HG03342 (cell line): Measurements from ENCODE around the gene TNNC1.

Experiments
- ATAC-seq: cut with Tn5 transposase; IDR thresholded peaks from one replicate; pipeline ENCODE4 v1.9.1; 2021; ENCODE audit warnings: mild to moderate bottlenecking, moderate library complexity; ENCODE audit not compliant: unreplicated experiment

The TNNC1 gene

DNA sequence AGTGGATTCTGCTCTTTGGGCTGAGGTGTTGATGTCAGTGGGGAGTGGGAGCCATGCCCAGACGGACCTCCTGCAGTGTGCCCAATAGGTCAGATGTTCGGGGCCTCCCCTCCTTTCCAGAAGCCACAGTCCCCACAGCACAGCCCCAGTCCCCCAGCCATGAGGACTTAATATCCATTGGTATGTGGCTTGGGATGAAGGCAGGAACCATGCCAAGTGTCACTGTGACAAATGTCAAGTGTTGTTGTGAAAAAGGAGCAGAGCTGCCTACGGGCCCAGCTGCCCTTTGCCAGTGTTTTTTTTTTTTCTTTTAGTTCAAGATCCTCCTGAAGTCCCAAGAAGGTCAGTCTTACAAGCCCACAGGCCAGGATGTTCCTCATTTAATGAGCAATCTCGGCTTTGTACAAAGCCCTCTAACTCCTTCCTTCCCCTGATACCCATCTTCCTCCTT, 21.1 kb downstream of the TNNC1 start:
- ATAC-seq, result no peak

DNA sequence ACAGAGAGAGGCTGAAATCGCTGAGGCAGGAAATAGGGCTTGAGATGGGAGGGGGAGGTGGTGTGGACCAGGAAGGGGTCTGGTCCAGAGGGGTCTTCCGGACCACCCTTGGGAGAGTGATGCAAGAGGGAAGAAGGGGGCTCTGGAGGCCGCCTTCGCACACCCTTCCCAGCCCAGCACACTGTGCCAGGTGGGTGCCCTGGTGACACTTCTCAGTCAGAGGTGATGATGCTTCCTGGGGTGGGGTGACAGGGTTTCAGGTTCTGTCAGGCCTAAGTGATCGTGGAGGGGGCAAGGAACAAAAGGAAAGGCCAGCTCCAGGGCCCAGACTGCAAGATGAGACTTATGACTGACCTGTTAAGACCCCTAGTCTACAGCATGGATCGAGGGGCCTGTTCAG, 21.6 kb downstream of the TNNC1 start:
- ATAC-seq, result no peak

DNA sequence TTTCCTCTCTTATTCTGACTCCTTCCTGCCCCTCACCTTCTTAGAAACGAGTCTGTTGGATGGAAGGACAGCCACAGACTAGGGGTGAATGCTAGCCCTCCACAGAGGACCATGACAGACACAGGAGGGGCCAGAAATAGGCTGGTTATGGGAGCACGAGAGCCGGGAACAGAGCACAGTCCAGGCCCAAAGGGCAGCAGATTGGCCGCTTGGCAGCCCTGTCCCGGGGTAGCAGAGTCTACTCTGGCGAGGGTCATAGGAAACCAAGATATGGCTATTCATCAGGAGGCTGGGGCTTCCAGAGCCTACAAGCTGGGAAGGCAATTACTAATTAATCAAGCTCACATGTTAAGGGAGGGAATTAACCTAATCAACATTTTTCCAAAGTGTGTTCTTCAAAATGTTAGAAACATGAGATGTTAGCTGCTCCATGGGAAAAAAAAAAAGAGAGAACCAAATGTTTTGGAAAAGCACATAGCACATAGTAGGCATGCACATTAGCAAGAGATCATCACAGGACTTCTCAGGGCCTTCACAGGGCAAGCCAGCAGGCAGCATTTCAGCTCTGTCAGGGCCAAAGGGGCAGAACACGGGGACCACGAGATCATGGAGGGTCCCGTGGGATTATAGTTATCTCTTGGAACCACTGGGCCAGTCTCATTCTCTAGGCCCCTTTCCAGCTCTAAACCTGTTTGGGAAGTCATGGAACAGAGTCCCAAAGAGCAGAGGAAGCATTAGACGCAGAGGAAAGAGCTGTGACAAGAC, 22.2 kb downstream of the TNNC1 start:
- no peak for ATAC-seq

DNA sequence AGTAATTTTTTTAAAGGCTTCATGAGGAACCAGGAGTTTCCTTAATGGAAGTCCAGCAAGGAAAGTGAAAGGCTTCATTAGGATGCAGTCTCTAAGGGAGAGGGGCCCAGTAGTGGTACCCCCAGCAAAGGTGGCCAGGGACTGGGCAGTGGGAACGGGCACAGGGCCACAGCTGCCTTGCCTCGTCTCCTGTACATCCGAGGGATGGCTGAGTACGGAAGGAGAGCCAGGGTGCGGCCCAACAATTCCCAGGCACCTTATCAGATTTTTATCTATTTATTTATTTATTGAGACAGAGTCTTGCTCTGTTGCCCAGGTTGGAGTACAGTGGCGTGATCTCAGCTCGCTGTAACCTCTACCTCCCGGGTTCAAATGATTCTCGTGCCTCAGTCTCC, 23.4 kb downstream of the TNNC1 start:
- ATAC-seq, result no peak

DNA sequence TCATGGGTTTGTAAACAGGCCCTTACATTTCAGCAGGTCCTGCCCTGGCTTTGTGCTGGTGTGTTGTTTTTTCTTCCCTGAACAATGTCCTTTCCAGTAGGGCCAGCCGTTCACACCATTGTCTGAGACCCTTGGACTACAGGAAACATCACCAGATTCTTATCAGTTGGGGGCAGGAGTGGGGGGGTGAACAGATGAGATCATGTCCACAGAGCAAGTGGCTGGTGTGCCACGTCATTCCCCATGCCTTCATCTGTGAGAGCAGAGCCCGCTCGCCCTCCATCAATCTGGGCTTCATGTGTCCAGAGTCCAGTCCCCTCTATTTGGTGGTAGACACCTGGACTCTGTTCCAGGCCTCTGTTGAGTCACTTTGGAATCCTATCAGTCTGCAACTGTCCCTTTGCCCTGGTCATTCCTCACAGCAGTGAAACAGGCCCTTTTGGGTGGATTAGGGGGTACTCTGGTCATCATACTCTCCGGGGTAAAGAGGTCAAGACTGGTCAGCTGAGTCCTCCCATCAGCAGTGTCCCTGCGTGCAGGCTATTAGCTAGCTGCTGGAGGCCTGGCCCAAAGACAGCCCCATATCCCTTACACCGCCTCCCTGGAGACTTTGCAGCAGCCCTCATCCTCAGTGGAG, 23.9 kb downstream of the TNNC1 start:
- no peak for ATAC-seq

DNA sequence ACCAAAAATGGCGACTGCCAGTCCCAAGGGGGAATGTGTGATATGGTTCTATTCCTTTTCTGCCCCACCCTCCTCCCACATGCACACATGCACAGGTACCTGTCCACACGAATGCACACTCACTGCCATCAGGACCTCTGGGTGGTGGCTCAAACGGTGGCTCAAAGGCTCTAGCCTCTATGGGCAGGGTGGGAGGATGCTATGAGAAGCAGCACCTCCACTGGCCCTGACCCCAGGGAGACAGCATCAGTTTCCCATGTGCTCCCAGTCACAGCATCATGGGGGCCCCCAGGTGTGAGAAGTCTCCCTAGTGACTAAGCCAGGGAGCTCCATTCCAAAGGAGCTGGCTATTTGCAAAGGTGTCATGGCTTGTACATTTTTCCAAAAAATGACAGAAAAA, 24.8 kb downstream of the TNNC1 start:
- ATAC-seq, result no peak

DNA sequence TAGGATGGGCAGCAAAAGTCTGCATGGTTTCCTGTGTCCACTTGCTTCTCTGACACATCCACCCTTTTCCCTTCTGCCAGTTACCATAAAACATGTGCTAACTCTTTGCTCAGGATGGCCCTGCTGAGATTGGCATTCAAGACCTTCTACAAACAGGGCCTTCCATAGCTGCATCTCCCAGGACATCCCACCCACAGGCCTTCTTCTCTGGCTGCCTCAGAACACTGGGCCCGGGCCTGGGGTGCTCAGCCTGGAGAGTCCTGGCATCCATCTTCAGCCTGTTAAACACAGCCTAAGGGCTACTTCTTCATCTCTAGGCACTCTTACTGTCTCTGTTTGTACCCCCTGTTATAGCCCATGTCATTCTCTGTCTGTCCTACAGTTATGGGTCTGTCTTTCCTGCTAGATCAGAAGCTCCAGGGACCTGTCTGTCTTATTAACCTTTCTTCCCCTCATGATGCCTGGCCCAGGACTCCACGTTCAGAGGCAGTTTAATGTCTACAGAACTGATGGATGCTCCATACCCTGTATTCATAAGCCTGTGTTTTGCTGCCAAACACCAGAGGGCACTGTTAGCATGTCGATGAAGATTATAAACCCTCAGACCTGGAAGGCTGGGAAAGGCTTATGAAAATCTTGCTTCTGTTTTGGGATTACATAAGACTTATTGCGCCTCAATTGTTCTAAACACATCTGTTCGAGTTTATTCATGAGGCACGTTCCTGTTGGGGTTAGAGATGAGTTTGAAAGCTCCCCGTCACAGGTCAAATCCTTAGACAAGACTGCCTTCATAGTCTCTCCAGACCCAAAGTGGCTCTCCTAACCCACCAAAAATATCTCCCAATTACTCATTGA, 25.5 kb downstream of the TNNC1 start:
- no peak for ATAC-seq

DNA sequence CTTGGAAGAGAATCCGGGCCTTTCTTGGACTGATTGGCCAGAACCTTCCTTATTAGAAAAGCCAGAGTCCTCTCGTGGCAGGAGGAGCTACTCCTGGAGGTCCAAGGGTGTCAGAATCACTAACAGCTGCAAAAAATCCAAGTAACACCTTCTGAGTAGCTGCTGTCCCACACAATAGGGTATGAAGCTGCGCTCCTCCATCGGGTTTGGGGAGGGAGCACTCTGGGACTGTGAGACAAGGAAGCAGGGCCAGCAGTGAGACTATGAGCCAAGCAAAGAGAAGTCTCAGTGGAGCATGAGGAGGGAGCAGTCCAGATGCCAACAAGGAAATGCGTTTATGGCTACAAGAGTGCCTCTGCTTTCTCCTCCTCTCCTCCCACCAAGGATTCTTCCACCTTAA, 30.7 kb downstream of the TNNC1 start:
- no peak for ATAC-seq

DNA sequence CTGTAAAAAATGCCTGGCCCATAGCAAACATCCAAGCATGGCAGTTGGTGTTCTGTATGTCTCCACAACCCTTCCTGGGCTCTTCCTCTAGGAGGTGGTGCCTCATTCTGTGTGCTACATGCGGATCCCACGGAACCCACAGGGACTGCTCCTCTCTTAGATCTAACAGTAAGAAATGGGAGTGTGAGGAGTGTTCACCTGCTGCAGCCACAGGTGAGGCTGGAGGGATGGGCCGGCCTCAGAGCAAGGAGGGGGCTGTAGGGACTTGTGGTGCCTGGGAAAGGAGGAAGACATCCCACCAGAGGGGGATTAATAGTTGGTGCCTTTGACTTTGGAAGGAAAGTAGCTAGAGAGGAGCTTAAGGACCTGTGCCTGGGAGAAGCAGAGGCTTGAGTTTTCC, 31.2 kb downstream of the TNNC1 start:
- ATAC-seq, result no peak

DNA sequence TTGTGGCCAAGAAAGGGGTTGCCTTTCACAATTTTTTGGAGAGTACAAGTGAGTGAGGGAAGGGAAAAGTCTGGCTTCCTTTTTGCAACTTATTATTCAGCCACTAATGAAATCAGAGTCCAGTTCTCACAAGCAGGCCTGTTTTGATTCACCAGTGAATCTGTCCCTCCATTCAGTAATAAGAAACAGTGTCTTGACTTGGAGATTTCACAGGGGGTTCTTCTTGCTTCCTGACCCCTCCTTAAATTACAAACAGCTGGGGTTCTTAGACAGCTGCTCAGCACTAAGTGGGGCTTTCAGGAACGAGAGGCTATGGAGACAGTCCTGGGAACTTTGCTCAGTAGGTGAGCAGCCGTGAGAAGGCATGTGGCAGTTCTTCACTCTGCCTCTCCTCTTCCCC, 33.5 kb downstream of the TNNC1 start:
- no peak for ATAC-seq

DNA sequence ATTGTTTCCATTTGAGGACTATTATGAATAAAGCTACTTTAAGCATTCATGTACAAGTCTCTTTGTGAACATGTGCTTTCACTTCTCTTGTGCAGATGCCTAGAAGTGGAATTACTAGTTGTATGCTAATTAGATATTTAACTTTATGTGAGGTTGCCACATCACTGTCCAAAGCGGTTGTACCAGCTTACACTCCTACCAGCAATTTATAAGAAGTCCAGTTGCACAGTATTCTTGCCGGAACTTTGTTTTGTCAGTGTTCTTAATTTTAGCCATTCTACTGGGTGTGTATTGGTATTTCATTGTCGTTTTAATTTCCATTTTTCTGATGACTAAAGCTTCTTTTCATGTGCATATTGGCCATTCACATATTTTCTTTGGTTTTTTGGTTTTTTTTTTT, 38.0 kb downstream of the TNNC1 start:
- ATAC-seq, result no peak

DNA sequence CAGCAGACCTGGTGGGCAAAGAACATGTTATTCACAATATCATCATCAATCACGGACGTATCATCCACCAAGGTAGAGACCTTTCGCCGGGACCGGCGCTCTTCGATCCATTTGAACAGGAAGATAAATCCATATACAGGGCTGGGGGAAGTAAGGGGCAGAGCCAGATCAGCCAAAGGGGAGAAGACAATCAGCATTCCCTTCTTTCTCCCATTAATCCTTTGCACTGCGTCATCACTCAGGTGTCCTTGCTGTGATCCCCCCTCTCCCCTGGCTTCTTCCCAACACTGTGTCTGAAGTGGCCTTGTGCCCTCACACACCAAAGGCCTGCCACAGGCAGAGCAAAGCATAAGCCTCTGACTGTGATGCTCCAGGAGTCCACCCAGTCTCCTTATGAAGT, 45.4 kb downstream of the TNNC1 start:
- no peak for ATAC-seq

DNA sequence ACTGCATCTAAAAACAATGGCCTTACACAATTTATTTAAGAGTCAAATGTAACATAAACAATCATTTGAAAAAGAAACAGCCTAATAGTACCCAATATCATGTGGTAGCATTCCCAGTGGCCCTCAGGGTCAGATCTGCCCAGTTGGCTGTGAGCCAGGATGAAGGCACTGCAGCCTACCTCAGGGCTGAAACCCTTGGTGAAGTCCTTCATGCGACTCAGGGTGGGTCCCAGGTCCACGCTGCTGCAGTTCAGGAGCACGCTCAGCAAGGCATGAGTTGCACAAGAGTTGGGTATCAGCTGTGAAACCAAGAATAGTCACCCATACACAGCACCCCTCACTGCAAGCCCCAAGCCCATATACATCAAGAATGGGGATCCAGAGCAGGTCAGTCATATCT, 46.1 kb downstream of the TNNC1 start:
- ATAC-seq, result no peak

DNA sequence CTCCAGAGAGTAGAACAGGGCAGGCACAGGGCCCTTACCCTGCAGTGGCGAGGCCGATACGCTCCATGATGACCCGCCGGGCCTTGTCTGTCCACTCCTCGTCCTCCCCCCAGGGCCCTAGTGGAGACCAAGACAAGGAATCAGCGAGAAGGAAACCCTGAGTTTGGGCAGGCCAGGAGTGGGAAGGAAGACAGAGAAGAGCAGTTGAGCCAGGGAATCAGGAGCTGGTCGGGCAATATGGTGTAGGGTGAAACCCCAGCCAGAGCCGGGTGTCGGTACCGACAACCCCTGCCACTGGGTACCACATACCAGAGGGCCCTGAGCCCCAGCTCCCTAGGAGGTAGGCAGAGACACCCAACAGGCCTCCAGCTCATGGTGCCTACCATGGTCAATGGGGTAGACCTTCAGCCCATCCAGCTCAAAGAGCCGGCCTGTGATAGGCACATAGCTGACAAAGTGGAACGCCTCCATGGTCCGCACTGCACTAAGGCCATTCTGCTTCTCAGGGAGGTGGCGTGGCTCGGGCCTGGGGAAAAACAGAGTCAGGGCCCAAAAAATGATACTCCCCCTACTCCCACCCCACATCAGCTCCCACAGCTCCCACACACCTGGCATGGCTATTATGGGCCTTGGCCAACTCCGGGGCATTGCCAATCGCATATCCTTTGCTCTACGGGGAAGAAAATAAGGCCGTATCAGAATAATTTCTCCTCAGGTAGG, 46.9 kb downstream of the TNNC1 start:
- no peak for ATAC-seq

DNA sequence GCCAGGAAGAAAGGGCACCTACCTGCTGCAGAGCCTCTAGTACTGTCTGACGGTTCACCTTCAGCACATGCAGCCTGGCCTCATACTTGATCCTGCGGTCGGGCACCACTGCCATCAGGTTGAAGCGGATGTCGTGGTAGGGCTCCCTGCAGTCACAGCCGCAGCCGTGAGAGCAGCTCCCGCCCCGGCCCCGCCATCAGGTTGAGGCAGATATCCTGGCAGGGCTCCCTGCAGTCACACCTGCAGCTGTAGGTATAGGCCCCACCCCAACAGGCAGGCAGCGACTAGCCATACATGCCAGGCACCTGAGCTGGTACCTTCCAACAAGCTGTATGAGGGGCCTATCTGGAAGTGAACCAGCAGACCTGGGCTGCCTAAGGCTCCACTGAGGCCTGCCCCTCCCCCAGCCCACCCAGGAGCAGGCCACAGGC, 47.6 kb downstream of the TNNC1 start:
- no peak for ATAC-seq

DNA sequence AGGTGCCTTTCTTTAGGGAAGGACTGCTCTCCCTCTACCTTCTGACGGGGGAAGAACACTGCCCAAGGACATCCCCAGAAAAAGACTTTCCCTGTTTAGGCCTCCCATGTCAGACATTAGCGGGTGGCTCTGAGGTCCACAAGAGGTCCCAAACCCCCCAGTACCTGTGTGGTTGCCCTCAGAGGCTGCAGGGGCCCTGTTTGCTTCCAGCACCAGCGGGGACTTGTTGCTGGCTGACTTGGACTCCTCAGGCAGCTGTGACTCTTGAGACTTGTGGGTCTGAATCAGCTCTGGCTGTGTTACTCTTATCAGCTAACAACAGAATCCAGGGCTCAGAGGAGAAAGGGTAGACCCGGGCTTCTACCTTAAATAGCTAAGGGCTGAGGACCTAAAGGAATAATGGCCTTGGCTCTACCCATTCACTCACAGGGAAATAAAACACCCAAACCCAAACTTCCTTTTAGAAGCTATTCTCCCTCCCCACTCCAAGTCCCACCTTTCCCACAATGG, 48.2 kb downstream of the TNNC1 start:
- no peak for ATAC-seq

DNA sequence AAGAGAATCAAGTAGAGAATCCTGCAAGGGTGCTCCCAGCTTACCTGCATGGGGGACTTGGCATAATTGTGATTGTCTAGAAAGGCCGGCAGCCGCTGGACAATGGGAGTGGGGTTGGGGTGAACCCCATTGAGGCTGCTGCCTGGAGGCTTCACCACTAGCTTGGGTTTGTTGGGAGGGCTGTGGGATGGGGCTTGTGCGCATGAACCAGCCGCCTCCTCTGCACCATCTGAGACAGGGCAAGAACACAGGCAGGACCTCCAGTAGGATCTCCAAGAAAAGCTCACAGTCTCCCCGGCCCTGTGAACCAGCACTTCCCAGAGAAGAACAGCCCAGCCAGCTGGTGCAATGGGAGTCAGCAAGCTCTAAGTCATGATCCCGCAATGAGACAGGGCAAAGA, 48.8 kb downstream of the TNNC1 start:
- ATAC-seq, result no peak

DNA sequence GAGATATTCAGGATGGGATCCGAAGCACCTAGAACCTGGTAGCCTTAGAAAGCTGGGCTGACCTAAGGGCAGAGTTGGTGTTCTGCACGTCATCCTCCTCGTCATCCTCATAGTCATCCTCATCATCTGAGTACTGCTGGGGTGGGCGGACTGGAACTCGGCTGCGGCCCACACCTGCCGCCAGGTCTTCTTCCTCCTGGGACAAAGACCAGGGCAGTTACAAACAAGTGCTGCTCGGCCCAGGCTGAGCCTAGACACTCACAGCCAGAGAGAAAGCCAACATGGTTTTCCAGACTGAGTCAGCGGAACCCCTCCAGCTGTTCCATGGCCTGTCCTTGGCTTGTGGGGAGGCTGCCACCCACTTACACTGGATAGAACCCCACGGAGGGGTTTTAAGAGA, 49.5 kb downstream of the TNNC1 start:
- ATAC-seq, result no peak

DNA sequence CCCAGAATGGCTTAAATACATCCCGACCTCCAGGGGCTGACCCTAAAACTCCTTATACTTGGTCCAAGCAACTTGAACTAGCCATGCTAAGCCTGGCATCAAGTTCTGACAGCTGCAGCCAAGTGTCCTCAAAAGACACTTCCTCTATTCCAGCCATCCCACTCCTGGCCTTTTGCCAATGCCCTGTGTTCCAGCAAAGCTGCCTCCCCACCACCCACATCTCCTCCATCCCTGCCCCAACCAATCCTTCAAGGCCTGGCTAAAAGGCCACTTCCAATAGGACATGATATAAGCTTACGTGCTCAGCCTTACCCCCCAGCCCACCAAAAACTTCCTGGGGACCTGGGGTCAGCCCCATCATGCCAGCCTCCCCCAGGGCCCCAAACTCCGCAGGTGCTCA, 49.9 kb downstream of the TNNC1 start:
- ATAC-seq, result no peak

DNA sequence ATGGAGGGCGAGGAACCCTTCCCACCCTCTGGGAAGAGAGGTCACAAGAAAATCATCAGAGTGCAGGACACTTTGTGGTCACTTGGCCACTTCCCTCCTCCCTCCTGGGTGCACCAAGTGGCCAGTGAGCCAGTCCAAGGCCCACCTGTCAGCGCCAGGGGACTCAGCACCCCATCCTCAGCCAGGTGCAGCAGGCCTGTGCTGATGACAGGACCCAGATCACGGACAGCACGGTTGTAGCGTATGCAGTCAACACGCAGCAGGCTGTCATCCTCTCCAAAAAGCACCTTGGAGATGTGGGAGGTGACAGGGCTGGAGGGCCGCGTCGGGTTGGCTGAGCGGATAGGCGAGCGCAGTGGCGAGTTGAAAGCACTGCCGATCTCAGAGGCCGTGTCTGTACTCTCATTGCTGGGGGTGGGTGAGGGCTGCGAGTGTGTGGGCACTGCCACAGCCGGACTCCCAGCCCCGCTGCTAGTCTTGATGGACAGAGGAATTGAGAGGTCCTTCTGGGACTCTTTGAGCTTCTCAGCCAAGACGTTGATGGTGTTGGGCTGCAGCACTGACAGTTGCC, 50.5 kb downstream of the TNNC1 start:
- no peak for ATAC-seq
